Esophagus muscularis mucosa (tissue), 4 donors: ENCODE data around the gene LHX3. TPM values are rescaled to one million over a fixed set of nuclear protein-coding genes. Genes with fewer than 3 reads are reported as not detected.

Experiments used
- DNase-seq: peaks from one replicate; pipeline ENCODE4 v3.0.0-alpha.2; 2017; ENCODE audit errors: extremely low spot score
- H3K27ac ChIP-seq, 4 donors: fragments of 200-600 bp; sonication (generic); replicated peaks in 1 of 4; 1 replicate in 3 of 4; 2 replicates in 1 of 4; pipeline ENCODE4 v1.5.1; 2016 to 2019; ENCODE audit warnings: mild to moderate bottlenecking in 1 of 4
- H3K27me3 ChIP-seq, 4 donors: fragments of 200-600 bp; sonication (generic); one replicate each; pipeline versions ENCODE4 v1.5.1 to v1.6.0; 2016 to 2019
- H3K36me3 ChIP-seq, 4 donors: fragments of 200-600 bp; sonication (generic); one replicate each; pipeline ENCODE4 v1.5.1; 2016 to 2019
- H3K4me1 ChIP-seq, 4 donors: fragments of 200-600 bp; sonication (generic); one replicate each; pipeline ENCODE4 v1.5.1; 2016 to 2019
- H3K4me3 ChIP-seq, 4 donors: fragments of 200-600 bp; sonication (generic); 1 replicate in 2 of 4; 2 replicates in 2 of 4; pipeline ENCODE4 v1.5.1; 2016 to 2019; ENCODE audit warnings: mild to moderate bottlenecking in 4 of 4, moderate library complexity in 1 of 4
- H3K9me3 ChIP-seq, 4 donors: fragments of 200-600 bp; sonication (generic); 1 replicate in 3 of 4; 2 replicates in 1 of 4; pipeline ENCODE4 v1.5.1; 2016 to 2019
- CTCF ChIP-seq, 3 experiments: fragments of 200-600 bp in 2 of 3; fragments of 450-650 bp in 1 of 3; sonication (generic) in 2 of 3; IDR thresholded peaks; one replicate each; pipeline ENCODE4 v1.5.1; 2017 to 2019; ENCODE audit warnings: antibody characterized with exemption in 3 of 3, mild to moderate bottlenecking in 2 of 3, moderate library complexity in 1 of 3
- EP300 ChIP-seq: sonication (generic); formaldehyde crosslinking; IDR thresholded peaks from one replicate; pipeline ENCODE4 v1.6.1; 2017; ENCODE audit warnings: antibody characterized with exemption
- POLR2A ChIP-seq: fragments of 450-650 bp; IDR thresholded peaks from one replicate; pipeline ENCODE4 v1.6.1; 2017; ENCODE audit warnings: antibody characterized with exemption, moderate library complexity, mild to moderate bottlenecking, low read depth
- POLR2AphosphoS5 ChIP-seq, 2 donors: sonication (generic); formaldehyde crosslinking; IDR thresholded peaks; one replicate each; pipeline ENCODE4 v1.6.1; 2017; ENCODE audit warnings: antibody characterized with exemption in 2 of 2
- WGBS: methylation state at CpG from one replicate; pipeline ENCODE4 v1.1.5; 2018; 5-methylcytosine and 5-hydroxymethylcytosine counted together
- intact Hi-C: fragments of 100-400 bp; cut with DNase I; formaldehyde crosslinking; loops from one replicate; pipeline ENCODE4 v1.15.1; 2023
- total RNA-seq, 4 donors: library from RNA; depleted of rRNA; stranded (reverse); fragments of >200 nt; gene quantifications; one replicate each; pipeline versions ENCODE4 v1.1.0 to v1.2.1, GENCODE V29; 2016

The LHX3 gene
- total RNA-seq, 4 donors from 2014 or later, result not detected

GRCh38 chr9:136213733-136214132 lies 8.8 kb upstream of the LHX3 start:
- no peak overlapping the region for H3K27ac ChIP-seq
- peaks cover 37 to 98% (median 87%) of the 10 kb centered on the region in 4 donors for H3K36me3 ChIP-seq
- DNase-seq, result no peak
- 100% methylated on average over 3 of the region's 9 CpGs for WGBS
- H3K9me3 ChIP-seq, result peaks cover 0 to 5% (median 0%) of the 10 kb centered on the region in 4 donors
- no peak overlapping the region for H3K4me3 ChIP-seq
- no peaks in the 10 kb centered on the region for H3K4me1 ChIP-seq
- TF ChIP-seq EP300, result no peak
- TF ChIP-seq CTCF (IDR thresholded peaks at IDR 0.05), result no peak
- TF ChIP-seq POLR2AphosphoS5 (IDR thresholded peaks at IDR 0.05), result no peak
- TF ChIP-seq POLR2A, result no peak
- H3K27me3 ChIP-seq, result no peaks in the 10 kb centered on the region
- intact Hi-C loops, result no loop called here

DNA sequence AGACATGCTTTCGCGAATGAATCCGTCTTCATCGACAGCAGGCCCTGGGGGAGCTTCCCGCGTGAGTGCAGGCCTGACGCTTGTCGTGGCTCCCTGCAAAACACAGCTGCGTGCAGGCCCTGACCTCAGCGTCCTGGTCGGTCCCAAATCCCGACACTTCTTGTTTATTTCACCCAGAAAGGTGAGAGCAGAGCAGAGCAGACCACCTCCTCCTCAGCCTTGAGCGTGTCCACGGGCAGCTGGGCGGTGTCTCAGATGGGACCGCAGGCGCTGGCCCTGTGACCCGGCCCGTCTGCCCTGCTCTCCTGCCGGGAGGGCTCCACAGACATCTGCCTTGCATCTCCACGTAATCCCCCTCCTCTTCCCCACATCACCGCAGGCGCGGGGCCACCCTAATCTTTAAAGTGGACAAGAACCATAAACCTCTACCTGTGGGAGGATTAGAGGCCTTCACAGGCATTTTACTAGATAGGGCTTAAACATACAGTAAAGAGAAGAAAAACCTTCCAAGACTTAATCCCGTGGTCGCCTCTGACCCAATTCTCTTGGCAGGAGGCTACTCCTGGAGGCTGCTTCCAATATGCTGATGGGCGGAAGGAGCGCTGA lies 7.5 kb upstream of the LHX3 start:
- no peak for DNase-seq
- no peak overlapping the region for H3K4me3 ChIP-seq
- intact Hi-C loops, result no loop called here
- H3K9me3 ChIP-seq, result peaks cover 0 to 5% (median 0%) of the 10 kb centered on the region in 4 donors
- 83% methylated on average over 27 of the region's 28 CpGs for WGBS
- peaks cover 35 to 98% (median 79%) of the 10 kb centered on the region in 4 donors for H3K36me3 ChIP-seq
- no peaks in the 10 kb centered on the region for H3K27me3 ChIP-seq
- H3K27ac ChIP-seq, result no peak overlapping the region
- no peaks in the 10 kb centered on the region for H3K4me1 ChIP-seq
- TF ChIP-seq EP300, result no peak
- TF ChIP-seq CTCF (IDR thresholded peaks at IDR 0.05), result no peak
- TF ChIP-seq POLR2A, result no peak
- no peak for TF ChIP-seq POLR2AphosphoS5 (IDR thresholded peaks at IDR 0.05)

- intact Hi-C loops, result no loop called here
- peaks cover 35 to 94% (median 75%) of the 10 kb centered on the region in 4 donors for H3K36me3 ChIP-seq
- TF ChIP-seq POLR2AphosphoS5 (IDR thresholded peaks at IDR 0.05) (no peak), POLR2A (no peak), CTCF (IDR thresholded peaks at IDR 0.05) (no peak), EP300 (no peak)
- 91% methylated on average over 28 of the region's 35 CpGs for WGBS
- no peak for DNase-seq
- no peaks in the 10 kb centered on the region for H3K27me3 ChIP-seq
- H3K9me3 ChIP-seq, result peaks cover 0 to 5% (median 0%) of the 10 kb centered on the region in 4 donors
- no peaks in the 10 kb centered on the region for H3K4me1 ChIP-seq
- no peak overlapping the region for H3K4me3 ChIP-seq
- H3K27ac ChIP-seq, result no peak overlapping the region
Observed at GRCh38 chr9:136211441-136212344, 6.8 kb upstream of the LHX3 start.

- no peak for DNase-seq
- Histone ChIP-seq H3K36me3 (peaks cover 31 to 90% (median 69%) of the 10 kb centered on the region in 4 donors), H3K27me3 (no peaks in the 10 kb centered on the region), H3K9me3 (peaks cover 0 to 5% (median 0%) of the 10 kb centered on the region in 4 donors), H3K4me3 (no peak overlapping the region), H3K4me1 (no peaks in the 10 kb centered on the region), H3K27ac (no peak overlapping the region)
- 92% methylated on average over 13 of the region's 15 CpGs for WGBS
- TF ChIP-seq POLR2A (no peak), CTCF (IDR thresholded peaks at IDR 0.05) (no peak), EP300 (no peak), POLR2AphosphoS5 (IDR thresholded peaks at IDR 0.05) (no peak)
- intact Hi-C loops, result no loop called here
Observed at GRCh38 chr9:136211006-136211405, 6.1 kb upstream of the LHX3 start.
